Measurements from ENCODE around the gene STAC2.
"Not testable (repeated sequence)": the region's sequence is repeated elsewhere in the genome, so short reads cannot be mapped to it uniquely, and the experiment has no call there.

The STAC2 gene

GRCh38 chr17:39170109-39170508, 55.6 kb downstream of the STAC2 start:
- Histone ChIP-seq H3K27ac (no peak overlapping the region), H3K27me3 (replicated peaks) (peaks cover 17% of the 10 kb centered on the region), H3K36me3 (replicated peaks) (peaks cover under 1% of the 10 kb centered on the region), H3K4me3 (ENCODE audit: low read depth, low read length) (no peak overlapping the region)
- no peak for DNase-seq
- no peak for TF ChIP-seq CTCF (IDR thresholded peaks at IDR 0.05; ENCODE audit: low read depth, low read length, missing control alignments)
- in situ Hi-C loops (cut with HindIII; ENCODE audit: low pct_ligation_motif_present, low sequenced_read_pairs), result no loop called here

GRCh38 chr17:39169518-39169917, 56.2 kb downstream of the STAC2 start:
- Histone ChIP-seq H3K4me3 (ENCODE audit: low read depth, low read length) (no peak overlapping the region), H3K27me3 (replicated peaks) (peaks cover 17% of the 10 kb centered on the region), H3K36me3 (replicated peaks) (no peaks in the 10 kb centered on the region), H3K27ac (no peak overlapping the region)
- TF ChIP-seq CTCF (IDR thresholded peaks at IDR 0.05; ENCODE audit: low read depth, low read length, missing control alignments), result no peak
- no peak for DNase-seq
- in situ Hi-C loops (cut with HindIII; ENCODE audit: low pct_ligation_motif_present, low sequenced_read_pairs), result no loop called here

DNA sequence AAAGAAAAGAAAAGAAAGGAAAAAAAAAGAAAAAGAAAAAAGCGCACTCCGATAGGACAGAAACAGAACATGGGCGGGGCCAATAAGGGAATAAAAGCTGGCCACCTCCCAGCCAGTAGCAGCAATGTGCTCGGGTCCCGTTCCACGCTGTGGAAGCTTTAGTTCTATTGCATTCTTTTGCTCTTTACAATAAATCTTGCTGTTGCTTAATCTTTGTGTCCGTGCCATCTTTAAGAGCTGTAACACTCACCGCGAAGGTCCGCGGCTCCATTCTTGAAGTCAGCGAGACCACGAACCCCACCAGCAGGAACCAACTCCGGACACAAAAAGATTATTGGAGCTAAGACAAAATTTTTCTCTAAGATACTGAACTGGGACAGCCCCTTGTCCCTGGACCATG, 56.6 kb downstream of the STAC2 start:
- in situ Hi-C loops (cut with HindIII; ENCODE audit: low pct_ligation_motif_present, low sequenced_read_pairs), result no loop called here
- H3K27me3 ChIP-seq (replicated peaks), result peaks cover 17% of the 10 kb centered on the region

GRCh38 chr17:39168503-39168902, 57.2 kb downstream of the STAC2 start:
- peaks cover 17% of the 10 kb centered on the region for H3K27me3 ChIP-seq (replicated peaks)
- H3K27ac ChIP-seq; DNase-seq; in situ Hi-C loops (cut with HindIII; ENCODE audit: low pct_ligation_motif_present, low sequenced_read_pairs); H3K4me3 ChIP-seq (ENCODE audit: low read depth, low read length); H3K36me3 ChIP-seq (replicated peaks): not testable (repeated sequence)

More for the DNA sequence above, 56.6 kb downstream of the STAC2 start:
- no peak for DNase-seq
- Histone ChIP-seq H3K27ac (no peak overlapping the region), H3K36me3 (replicated peaks) (no peaks in the 10 kb centered on the region), H3K4me3 (ENCODE audit: low read depth, low read length) (no peak overlapping the region)
- no peak for TF ChIP-seq CTCF (IDR thresholded peaks at IDR 0.05; ENCODE audit: low read depth, low read length, missing control alignments)

- Histone ChIP-seq H3K36me3 (replicated peaks) (no peaks in the 10 kb centered on the region), H3K4me3 (ENCODE audit: low read depth, low read length) (no peak overlapping the region), H3K27ac (no peak overlapping the region), H3K27me3 (replicated peaks) (peaks cover 17% of the 10 kb centered on the region)
- in situ Hi-C loops (cut with HindIII; ENCODE audit: low pct_ligation_motif_present, low sequenced_read_pairs), result no loop called here
- no peak for DNase-seq
- TF ChIP-seq CTCF (IDR thresholded peaks at IDR 0.05; ENCODE audit: low read depth, low read length, missing control alignments), result no peak
Observed at GRCh38 chr17:39167476-39167875, 58.3 kb downstream of the STAC2 start.

DNA sequence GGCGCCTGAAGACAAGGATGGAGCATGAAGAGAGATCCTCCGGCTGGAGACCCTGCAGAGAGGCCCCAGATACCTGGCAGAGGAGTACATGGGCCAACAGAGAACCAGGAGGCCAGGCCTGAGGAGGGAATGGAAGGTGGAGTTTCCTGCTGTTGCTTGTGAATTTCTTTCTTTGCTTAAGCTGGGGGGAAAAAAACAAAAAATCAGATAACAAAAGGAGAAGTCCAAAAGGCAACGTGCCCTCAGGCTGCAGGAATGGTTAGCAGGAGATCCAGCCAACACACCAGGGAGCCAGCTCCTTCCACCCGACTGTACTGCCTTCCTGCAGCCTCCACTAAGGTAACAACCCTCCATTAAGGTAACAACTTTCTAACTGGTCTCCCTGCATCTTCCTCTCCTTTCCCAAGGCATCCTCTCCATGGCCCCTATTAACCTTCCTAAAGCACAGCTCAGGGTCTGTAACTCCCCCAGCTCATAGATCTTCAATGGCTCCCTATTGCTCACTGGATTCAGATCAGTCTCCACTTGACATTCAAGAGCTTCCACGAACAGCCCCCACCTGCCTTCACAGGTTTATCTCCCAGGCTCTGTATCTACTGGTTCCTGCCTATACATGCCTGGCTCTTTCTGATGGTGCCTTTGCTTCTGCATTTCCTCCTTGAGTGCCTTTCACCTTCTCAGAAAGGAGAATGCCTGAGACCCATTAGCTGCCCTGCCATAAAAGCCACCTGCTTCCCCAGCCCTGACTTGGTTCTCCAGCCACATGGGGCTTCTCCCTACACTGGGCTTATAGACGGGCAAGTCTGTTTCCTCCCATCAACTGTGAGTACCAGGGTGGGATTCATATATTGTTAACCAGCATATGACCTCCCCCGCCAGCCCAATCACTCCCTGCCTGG, 59.1 kb downstream of the STAC2 start:
- in situ Hi-C loops (cut with HindIII; ENCODE audit: low pct_ligation_motif_present, low sequenced_read_pairs), result no loop called here
- no peak for TF ChIP-seq CTCF (IDR thresholded peaks at IDR 0.05; ENCODE audit: low read depth, low read length, missing control alignments)
- Histone ChIP-seq H3K27ac (no peak overlapping the region), H3K4me3 (ENCODE audit: low read depth, low read length) (no peak overlapping the region), H3K36me3 (replicated peaks) (no peaks in the 10 kb centered on the region), H3K27me3 (replicated peaks) (peaks cover 17% of the 10 kb centered on the region)
- DNase-seq, result no peak

Data from brain microvascular endothelial cell (primary cell).